B cell (primary cell): ENCODE measurements around the gene KLF7. TPM values are rescaled to one million over a fixed set of nuclear protein-coding genes. Genes with fewer than 3 reads are reported as not detected.
A peak's percentile ranks its signal among the peaks of the same experiment; 100 is the strongest.

ENCODE experiments used
- ATAC-seq: fragments of 200-7000 bp; cut with Tn5 transposase; one replicate; pipeline ENCODE4 v1.10.0; 2021; ENCODE audit warnings: low read depth, mild to moderate bottlenecking, moderate number of reproducible peaks, moderate library complexity
- CTCF ChIA-PET: fragments of 350-600 bp; sonication (Branson Sonifier 250); formaldehyde crosslinking; loops from one replicate; lab custom pipeline; 2021; ENCODE audit warnings: antibody characterized with exemption, inconsistent platforms; lab: Charles Lee
- POLR2A ChIA-PET: fragments of 350-600 bp; sonication (Branson Sonifier 250); formaldehyde crosslinking; loops from one replicate; lab custom pipeline; 2021; ENCODE audit warnings: antibody characterized with exemption; lab: Charles Lee
- DNase-seq: peaks from one replicate; pipeline ENCODE4 v3.0.0; 2013
- H2AFZ ChIP-seq: 2 replicates; pipeline ENCODE4 v1.6.1; 2012; ENCODE audit warnings: mild to moderate bottlenecking, low read depth, low read length; ENCODE audit not compliant: insufficient read depth, poor library complexity, severe bottlenecking
- H3K27ac ChIP-seq, 2 donors: 1 replicate in 1 of 2; 2 replicates in 1 of 2; pipeline ENCODE4 v1.5.1; 2012 to 2013; ENCODE audit warnings: low read length in 2 of 2, mild to moderate bottlenecking in 2 of 2, moderate library complexity in 1 of 2
- H3K27me3 ChIP-seq, 4 experiments: fragments of 200-600 bp in 1 of 4; sonication (generic) in 1 of 4; replicated peaks in 1 of 4; 1 replicate in 2 of 4; 2 replicates in 2 of 4; pipeline versions ENCODE4 v1.6.1 to v1.7.0; 2013 to 2016; ENCODE audit warnings: low read length in 3 of 4, mild to moderate bottlenecking in 2 of 4, mixed read lengths in 1 of 4, moderate library complexity in 1 of 4; ENCODE audit not compliant: insufficient read depth in 4 of 4, control insufficient read depth in 3 of 4; ENCODE audit errors: control extremely low read depth in 1 of 4
- H3K36me3 ChIP-seq, 2 experiments: replicated peaks in 1 of 2; 1 replicate in 1 of 2; 2 replicates in 1 of 2; pipeline versions ENCODE4 v1.6.1 to v1.7.1; 2013; ENCODE audit warnings: low read length in 1 of 2; ENCODE audit not compliant: insufficient read depth in 2 of 2, control insufficient read depth in 1 of 2; ENCODE audit errors: control extremely low read depth in 1 of 2, extremely low read depth in 1 of 2
- H3K4me1 ChIP-seq, 2 donors: fragments of 200-600 bp in 1 of 2; sonication (generic) in 1 of 2; 1 replicate in 1 of 2; 2 replicates in 1 of 2; pipeline versions ENCODE4 v1.5.1 to v1.6.1; 2013 to 2017; ENCODE audit warnings: low read length in 2 of 2; ENCODE audit not compliant: control insufficient read depth in 2 of 2, insufficient read depth in 2 of 2
- H3K4me2 ChIP-seq: replicated peaks from 2 replicates; pipeline ENCODE3; 2012; ENCODE audit warnings: mild to moderate bottlenecking, low read depth, low read length; ENCODE audit not compliant: poor library complexity, severe bottlenecking
- H3K4me3 ChIP-seq, 5 experiments: fragments of 200-600 bp in 1 of 5; sonication (generic) in 1 of 5; 1 replicate in 3 of 5; 2 replicates in 2 of 5; pipeline versions ENCODE4 v1.5.1 to v1.7.0; 2011 to 2016; ENCODE audit warnings: low read length in 4 of 5, mild to moderate bottlenecking in 4 of 5, low read depth in 2 of 5, control low read depth in 1 of 5, moderate library complexity in 1 of 5; ENCODE audit not compliant: insufficient read depth in 1 of 5; ENCODE audit errors: control extremely low read depth in 1 of 5, extremely low read depth in 1 of 5
- H3K79me2 ChIP-seq: fragments of 200-600 bp; sonication (generic); one replicate; pipeline ENCODE4 v1.6.0; 2016; ENCODE audit warnings: low read length; ENCODE audit not compliant: control insufficient read depth, insufficient read depth
- H3K9ac ChIP-seq: fragments of 200-600 bp; sonication (generic); 2 replicates; pipeline ENCODE4 v1.6.1; 2017; ENCODE audit warnings: mild to moderate bottlenecking, low read length, moderate library complexity
- H3K9me3 ChIP-seq, 3 donors: one replicate each; pipeline versions ENCODE4 v1.6.1 to v1.7.1; 2013; ENCODE audit warnings: low read length in 2 of 3; ENCODE audit not compliant: control insufficient read depth in 2 of 3, insufficient read depth in 1 of 3; ENCODE audit errors: control extremely low read depth in 1 of 3
- H4K20me1 ChIP-seq: 2 replicates; pipeline ENCODE4 v1.6.0; 2012; ENCODE audit warnings: mild to moderate bottlenecking, low read length; ENCODE audit not compliant: insufficient read depth, control insufficient read depth, poor library complexity, severe bottlenecking
- H3K27ac Mint-ChIP-seq: one replicate; pipeline ENCODE4 v1.8.0; 2021; ENCODE audit warnings: mixed read lengths
- H3K27me3 Mint-ChIP-seq: one replicate; pipeline ENCODE4 v1.8.0; 2021; ENCODE audit warnings: mixed read lengths
- H3K4me1 Mint-ChIP-seq: one replicate; pipeline ENCODE4 v1.8.0; 2021; ENCODE audit warnings: mixed read lengths
- H3K4me3 Mint-ChIP-seq: one replicate; pipeline ENCODE4 v1.8.0; 2021; ENCODE audit warnings: mixed read lengths
- H3K9me3 Mint-ChIP-seq: one replicate; pipeline ENCODE4 v1.8.0; 2022; ENCODE audit warnings: mixed read lengths; ENCODE audit not compliant: insufficient read depth
- CTCF ChIP-seq: fragments of 200-600 bp; IDR thresholded peaks from one replicate; pipeline ENCODE4 v1.8.0; 2022; ENCODE audit warnings: antibody characterized with exemption, mild to moderate bottlenecking
- EZH2 ChIP-seq: IDR thresholded peaks from 2 replicates; pipeline ENCODE4 v1.6.1; 2012; ENCODE audit warnings: borderline replicate concordance, low read depth, mild to moderate bottlenecking, moderate library complexity, low read length; ENCODE audit not compliant: insufficient read depth, poor library complexity, severe bottlenecking
- WGBS: methylation state at CpG from one replicate; pipeline ENCODE4 v1.1.5; 2013; ENCODE audit warnings: missing lambda C conversion rate; ENCODE audit not compliant: insufficient coverage; 5-methylcytosine and 5-hydroxymethylcytosine counted together
- intact Hi-C: fragments of 100-400 bp; cut with micrococcal nuclease; formaldehyde crosslinking; loops from one replicate; pipeline ENCODE4 v1.10.0; 2022
- polyA plus RNA-seq: library from polyadenylated mRNA; depleted of rRNA; stranded (reverse); fragments of >200 nt; gene quantifications from 2 replicates; pipeline ENCODE4 v1.2.3, GENCODE V29; 2012
- total RNA-seq, 2 donors: library from RNA; stranded (reverse); fragments of 120-200 nt in 1 of 2; gene quantifications; 1 replicate in 1 of 2; 2 replicates in 1 of 2; pipeline versions ENCODE4 v1.2.3 to v1.2.4, GENCODE V29; 2013 to 2022

KLF7 gene
- total and polyA plus RNA-seq, 2 donors (not counting 1 experiment from before 2014, with no cell fraction given), result 46.2 to 93.2 TPM

- H3K4me3 ChIP-seq, result no peak overlapping the region
- peaks cover 30% of the 10 kb centered on the region for H3K4me1 Mint-ChIP-seq
- H3K27me3 Mint-ChIP-seq, result no peaks in the 10 kb centered on the region
- no peak overlapping the region for H3K4me2 ChIP-seq
- no peak overlapping the region for H3K9ac ChIP-seq
- ATAC-seq, result no peak
- no peak overlapping the region for H3K27ac Mint-ChIP-seq
- H3K9me3 Mint-ChIP-seq, result no peaks in the 10 kb centered on the region
- ChIA-PET CTCF (no interaction called here), POLR2A (interaction anchor here (0.5 kb wide), 1 partner anchor 10 kb away, joined by 6 read pairs; no protein-coding TSS in a partner anchor)
- no peaks in the 10 kb centered on the region for H3K9me3 ChIP-seq
- no peaks in the 10 kb centered on the region for H3K27me3 ChIP-seq
- no peak for DNase-seq
- no peak overlapping the region for H3K27ac ChIP-seq
- H3K79me2 ChIP-seq, result no peaks in the 10 kb centered on the region
- no peak overlapping the region for H2AFZ ChIP-seq
- no peak overlapping the region for H3K4me3 Mint-ChIP-seq
- intact Hi-C loops, result no loop called here
- peaks cover 0 to 6% of the 10 kb centered on the region in 2 experiments for H3K36me3 ChIP-seq
- peaks cover 32 to 34% of the 10 kb centered on the region in 2 donors for H3K4me1 ChIP-seq
- no peaks in the 10 kb centered on the region for H4K20me1 ChIP-seq
- TF ChIP-seq EZH2 (no peak), CTCF (no peak)
- WGBS, result 87% methylated on average over 3 of the region's 6 CpGs
Observed at GRCh38 chr2:207075456-207075855, 90.3 kb downstream of the KLF7 start.

DNA sequence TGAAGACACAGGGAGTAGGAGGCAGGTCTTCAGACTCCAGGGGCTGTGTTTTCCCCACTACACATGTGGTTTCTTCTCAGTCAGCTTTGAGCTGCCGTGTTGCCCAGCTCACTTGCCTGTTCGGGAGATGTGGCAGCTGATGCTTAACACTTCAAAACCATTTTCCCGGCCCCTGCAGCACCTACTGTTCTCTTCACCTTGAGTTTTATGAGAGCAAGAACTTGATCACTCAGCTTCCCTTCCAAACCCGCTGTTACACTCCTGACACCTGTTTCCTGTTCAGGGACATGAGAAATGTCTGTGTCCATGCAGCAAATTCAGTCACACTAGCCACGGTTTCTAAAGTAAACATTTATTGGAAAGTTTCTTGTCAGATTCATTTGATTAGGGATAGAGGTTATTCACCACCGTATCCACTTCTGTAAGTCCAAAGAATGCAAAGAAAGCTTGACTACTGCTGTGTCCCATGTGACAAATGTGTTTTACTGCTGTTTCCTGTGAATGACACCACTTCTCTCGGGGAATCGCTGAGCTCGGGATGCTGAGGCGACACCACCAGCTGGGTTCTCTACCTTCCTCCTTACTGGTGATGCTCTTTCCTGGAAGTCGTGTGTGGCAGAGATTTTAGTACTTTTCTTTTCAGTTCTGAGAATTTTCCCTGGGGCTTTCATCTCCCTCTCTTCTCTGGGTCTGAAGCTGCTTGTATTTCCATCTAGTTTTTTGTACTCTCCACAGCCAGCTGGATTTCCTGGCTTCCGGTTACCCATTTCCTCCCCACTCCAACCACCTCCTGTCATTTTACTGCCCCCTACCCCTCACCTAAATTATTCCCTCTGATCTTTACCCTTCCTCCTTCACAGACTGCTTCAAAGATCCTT lies 91.7 kb downstream of the KLF7 start:
- Histone ChIP-seq H4K20me1 (no peaks in the 10 kb centered on the region), H3K79me2 (no peaks in the 10 kb centered on the region), H3K4me1 (peaks cover 32 to 34% of the 10 kb centered on the region in 2 donors), H3K9me3 (no peaks in the 10 kb centered on the region), H3K27ac (no peak overlapping the region), H3K4me3 (peak overlapping the region in 2 of 5 experiments; percentile 2 to 15), H3K9ac (peak overlapping the region; percentile 24), H3K27me3 (no peaks in the 10 kb centered on the region), H3K36me3 (no peaks in the 10 kb centered on the region), H2AFZ (no peak overlapping the region), H3K4me2 (peak overlapping the region; percentile 49)
- Mint-ChIP-seq H3K4me3 (peak overlapping the region; percentile 53), H3K27ac (peak overlapping the region; percentile 22), H3K9me3 (no peaks in the 10 kb centered on the region), H3K4me1 (peaks cover 32% of the 10 kb centered on the region), H3K27me3 (no peaks in the 10 kb centered on the region)
- intact Hi-C loops, result loop anchor here (2.0 kb wide), 1 partner anchor 69 kb away; no protein-coding TSS in a partner anchor
- 0% methylated on average over 5 of the region's 12 CpGs for WGBS
- ChIA-PET CTCF (interaction anchor here (1.3 to 2.1 kb wide), 5 partner anchors 8 to 92 kb away, joined by 3 to 8 read pairs (median 5); partner anchors contain the start of gene KLF7), POLR2A (no interaction called here)
- TF ChIP-seq EZH2 (no peak), CTCF (no peak)
- ATAC-seq (no peak), DNase-seq (peak; percentile 34)
